ENCODE data around the gene EIF5. TPM values are rescaled to one million over a fixed set of nuclear protein-coding genes. Genes with fewer than 3 reads are reported as not detected.

Gene EIF5
- polyA plus RNA-seq, 4 donors = 99.2 to 257 (median 246) TPM

DNA sequence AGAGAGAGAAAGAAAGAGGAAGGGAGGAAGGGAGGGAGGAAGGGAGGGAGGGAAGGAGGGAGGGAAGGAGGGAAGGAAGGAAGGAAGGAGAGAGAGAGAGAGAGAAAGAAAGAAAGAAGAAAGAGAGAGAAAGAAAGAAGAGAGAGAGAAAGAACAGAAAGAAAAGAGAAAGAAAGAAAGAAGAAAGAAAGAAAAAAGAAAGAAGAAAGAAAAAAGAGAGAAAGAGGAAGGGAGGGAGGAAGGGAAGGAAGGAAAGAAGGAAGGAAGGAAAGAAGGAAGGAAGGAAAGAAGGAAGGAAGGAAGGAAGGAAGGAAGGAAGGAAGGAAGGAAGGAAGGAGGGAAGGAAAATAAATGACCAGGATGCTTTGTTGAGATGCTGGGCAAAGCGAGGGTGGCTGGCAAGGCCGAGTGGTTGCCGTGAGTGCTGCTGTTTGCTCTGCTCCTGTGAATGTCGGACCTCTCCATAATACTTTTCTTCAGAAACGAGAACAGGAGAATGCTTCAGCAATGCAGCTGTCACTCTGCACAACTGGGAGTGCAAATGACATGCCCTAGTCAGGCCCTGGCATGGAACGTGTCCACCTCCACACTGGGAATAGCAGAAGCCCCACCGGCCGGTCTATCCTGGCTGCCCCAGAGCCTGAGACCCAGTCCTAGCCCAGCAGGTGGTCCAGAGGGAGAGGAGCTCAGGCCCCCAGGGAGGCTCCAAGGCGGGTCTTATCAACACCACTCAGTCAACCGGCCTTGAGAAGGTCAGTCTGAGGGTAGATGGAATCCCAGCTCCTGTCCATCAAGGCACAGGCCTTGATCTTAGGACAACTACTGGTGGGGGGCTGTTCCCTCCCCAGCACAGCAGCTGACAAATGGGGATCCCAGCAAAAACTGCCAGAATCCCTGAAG is 25.1 kb upstream of the EIF5 start:
- DNase-seq (ENCODE audit: low read depth in 4 of 4, low spot score in 3 of 4) = no peak

DNA sequence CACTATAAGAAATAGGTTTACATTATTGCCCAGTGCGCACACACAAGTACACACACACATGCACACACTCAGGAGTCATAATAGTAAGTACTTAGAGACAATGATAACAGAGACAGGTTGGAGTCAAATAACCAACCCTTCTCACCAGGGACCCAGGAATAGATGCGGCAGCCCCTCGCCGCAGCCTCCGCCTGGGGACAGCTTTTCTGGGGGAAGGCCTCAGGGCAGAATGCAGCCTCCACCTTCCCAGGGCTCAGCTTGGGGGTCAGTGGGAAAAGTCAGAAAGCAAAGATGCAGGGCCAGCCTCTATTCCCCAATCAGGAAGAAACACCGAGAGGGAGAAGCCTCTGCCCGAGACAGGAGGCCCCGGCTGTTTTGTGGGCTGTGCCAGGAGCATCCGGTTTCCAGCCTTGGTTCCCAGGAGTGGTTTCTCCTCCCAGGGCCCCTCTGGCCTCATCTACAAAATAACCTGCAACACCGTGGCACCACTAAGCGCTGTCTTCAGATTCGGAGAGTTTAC is 23.4 kb upstream of the EIF5 start:
- no peak for DNase-seq (ENCODE audit: low read depth in 4 of 4, low spot score in 3 of 4)

DNA sequence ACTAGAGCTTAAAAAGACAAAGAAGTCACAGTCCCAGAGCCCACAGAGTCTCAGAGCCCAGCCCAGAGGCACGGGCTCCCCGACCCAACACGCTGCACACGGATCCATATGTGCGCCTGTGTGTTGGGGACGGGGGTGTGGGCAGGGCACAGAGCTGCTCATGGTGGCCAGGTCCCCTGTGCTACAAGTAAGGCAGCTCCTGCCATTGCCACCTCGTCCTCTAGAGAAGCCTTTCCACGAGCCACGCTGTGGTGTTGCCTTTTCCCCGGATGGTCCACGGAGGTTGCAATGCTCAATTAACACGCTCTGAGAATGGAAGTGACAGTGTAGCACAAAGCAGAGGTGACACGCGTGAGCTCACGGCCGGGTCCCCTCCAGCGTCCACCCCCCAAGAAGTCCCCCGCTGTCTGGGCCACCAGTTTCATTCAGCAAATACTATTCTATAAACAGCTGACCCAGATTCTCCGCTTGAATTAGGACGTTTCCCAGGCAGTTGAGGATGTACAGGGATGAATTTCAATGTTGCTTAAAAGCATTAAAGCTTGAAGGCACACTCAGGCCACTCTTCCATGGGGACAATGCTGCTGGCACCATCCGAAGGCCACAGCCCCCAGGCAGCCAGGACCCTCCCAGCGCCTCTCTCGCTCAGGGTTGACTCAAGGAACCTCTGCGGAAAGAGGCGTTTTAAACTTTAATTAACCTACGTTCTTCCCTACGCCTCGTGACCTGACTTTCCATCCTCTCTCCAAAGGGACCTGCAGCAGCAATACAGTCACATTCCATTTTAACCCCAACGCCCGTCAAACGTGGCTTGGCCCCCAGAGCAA is 22.7 kb upstream of the EIF5 start:
- DNase-seq (ENCODE audit: low read depth in 4 of 4, low spot score in 3 of 4) = no peak

DNA sequence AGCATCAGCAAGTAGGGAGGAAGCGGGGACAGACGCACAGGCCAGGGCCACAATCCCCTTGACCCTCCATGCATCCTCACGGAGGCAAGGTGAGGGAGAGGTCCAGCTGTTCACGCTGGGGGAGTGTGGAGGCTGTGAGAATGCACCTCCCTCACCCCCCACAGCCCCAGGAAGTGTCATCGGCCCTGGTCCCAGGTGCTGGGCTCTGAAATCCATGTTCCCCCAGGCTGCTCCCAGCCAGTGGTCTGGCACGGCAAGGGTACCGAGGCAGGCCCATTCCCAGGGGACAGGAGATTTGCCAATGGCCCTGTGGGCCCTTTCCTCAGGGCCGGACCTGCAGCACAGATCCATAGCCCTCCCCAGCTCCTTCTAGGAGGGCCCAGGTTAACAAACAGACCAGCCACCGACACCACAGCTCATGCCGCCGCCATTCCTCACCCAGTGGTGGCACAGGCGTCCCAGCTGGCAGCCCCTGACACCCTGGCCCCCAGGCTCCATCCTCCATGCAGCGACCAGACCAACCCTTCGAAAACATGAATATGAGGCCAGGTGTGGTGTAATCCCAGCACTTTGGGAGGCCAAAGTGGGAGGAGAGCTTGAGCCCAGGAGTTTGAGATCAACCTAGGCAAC is 21.9 kb upstream of the EIF5 start:
- DNase-seq (ENCODE audit: low read depth in 4 of 4, low spot score in 3 of 4) = no peak

DNA sequence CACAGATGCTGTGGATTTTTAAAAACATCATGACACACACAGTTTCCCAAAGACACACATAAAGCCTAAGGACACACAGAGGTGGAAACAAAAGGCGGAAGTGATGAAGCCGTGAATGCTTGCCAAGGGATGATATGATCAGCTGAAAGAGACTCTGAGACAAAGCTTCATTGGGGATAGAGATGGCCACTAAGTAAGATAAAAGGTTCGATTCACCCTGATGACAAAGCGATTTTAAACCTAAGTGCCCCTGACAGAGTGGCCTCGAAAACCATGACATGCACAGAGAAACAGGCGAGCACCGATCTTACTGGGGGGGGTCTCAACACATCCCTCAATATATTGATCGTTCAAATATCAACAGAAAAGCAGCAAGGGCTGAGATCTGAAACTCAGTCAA is 20.3 kb upstream of the EIF5 start:
- no peak for DNase-seq (ENCODE audit: low read depth in 4 of 4, low spot score in 3 of 4)

DNA sequence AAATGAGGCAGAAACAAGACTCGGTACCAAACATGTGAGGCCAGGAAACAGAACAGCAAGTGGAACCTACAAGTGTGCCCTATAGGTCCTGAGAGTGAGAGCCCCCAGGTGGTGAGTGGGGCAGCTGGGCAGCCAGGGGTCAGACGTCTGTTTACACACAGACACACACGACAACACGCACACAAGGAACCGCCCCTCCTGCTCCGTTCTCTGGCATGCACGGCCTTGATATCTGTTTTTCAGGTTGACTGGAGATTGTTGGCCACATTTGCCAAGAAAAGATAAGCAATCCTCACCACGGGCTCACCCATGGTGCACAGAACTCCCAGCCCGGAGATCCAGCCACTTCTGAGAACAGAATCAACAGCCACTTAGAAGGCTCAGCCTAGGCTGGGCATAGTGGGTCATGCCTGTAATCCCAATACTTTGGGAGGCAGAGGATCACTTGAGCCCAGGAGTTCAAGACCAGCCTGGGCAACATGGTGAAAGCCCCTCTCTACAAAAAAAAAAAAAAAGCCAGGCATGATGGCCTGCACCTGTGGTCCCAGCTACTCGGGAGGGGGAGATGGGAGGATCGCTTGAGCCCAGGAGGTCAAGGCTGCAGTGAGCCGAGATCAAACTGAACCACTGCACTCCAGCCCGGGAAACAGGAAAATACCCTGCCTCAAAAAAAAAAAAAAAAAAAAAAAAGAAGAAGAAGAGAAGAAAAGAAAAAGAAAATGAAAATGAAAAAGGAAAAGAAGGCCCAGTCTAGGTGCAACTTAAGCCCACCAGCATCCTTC is 19.4 kb upstream of the EIF5 start:
- DNase-seq (ENCODE audit: low read depth in 4 of 4, low spot score in 3 of 4) = no peak

DNA sequence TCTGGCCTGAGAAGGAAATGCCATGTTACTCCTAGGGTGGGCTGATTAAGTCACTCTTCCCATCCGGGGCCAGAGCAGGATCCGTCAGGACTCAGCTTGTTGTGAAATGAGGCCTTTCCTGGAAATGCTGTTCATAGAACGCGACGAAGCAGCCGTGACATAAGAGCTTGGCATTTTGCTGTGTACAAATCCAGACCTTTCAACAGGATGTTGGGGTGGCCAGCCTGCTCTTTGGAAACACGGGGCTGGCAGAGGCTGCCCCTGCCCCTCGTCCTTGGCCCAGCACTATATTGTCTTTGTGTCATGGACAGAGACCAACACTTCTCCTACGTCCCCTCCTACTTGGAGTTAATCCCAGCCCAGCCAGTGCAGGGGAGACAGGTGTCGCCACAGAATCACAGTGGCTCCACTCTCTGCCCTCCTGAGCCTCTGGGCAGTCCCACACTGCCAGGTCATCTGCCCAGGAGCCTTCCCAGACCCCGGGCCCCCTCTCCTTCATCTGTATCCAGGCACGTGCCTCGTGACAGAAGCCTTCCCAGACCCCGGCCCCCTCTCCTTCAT is 18.6 kb upstream of the EIF5 start:
- no peak for DNase-seq (ENCODE audit: low read depth in 4 of 4, low spot score in 3 of 4)

DNA sequence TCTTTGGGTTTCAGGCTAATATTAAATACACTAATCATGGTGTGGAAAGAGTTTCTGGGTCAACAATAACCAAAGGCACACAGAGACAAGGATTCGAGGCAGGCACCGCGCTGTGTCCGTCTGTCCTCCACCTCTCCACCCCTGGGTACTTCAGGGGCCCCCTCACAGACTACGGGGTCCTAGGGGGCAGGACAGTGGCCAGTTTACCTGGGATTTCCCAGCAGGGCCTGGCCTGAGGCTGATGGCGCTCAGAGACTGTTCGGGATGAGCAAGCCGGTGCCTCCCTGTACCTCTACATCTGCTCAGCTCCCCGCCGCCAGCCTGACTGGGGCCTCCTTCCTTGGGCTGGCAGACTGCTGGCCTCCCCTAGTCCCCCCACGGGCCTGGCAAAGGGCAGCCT is 18.1 kb upstream of the EIF5 start:
- no peak for DNase-seq (ENCODE audit: low read depth in 4 of 4, low spot score in 3 of 4)

DNA sequence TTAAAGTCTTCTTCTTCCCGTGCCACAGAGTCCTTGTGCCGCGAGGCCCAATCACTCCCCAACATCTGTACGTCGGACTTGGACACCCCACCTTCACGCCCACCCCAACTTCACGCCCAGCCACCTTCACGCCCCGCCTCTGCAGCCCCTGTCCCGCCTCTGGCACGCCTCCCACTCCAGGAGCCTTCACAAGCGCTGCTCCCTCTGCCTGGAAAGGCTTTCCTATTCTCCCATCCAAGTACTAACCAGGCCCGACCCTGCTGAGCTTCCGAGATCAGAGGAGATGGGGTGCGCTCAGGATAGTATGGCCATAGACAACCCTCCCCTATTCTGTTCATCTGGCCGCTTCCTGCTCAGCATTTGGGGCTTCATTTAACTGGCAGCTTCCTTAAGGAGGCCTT is 17.3 kb upstream of the EIF5 start:
- no peak for DNase-seq (ENCODE audit: low read depth in 4 of 4, low spot score in 3 of 4)

DNA sequence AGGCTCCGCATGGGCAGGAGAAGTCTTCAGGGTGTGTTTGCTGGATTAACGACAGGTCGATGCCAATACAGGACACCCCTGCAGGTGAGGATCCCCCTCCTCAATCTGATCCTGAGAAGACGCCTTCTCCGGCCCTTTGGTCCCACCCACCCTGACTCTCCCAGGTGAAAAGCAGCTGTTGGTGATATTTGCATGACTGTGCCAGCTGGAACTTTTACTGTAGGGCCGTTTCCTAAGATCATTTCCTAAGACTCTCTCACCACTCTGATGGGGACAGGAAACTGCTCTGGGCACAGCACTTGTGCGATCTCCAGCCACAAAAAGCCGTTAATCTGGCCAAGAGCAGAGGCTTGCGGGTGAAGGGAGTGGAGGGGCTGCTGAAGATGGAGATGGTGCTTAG is 16.8 kb upstream of the EIF5 start:
- DNase-seq (ENCODE audit: low read depth in 4 of 4, low spot score in 3 of 4) = no peak

DNA sequence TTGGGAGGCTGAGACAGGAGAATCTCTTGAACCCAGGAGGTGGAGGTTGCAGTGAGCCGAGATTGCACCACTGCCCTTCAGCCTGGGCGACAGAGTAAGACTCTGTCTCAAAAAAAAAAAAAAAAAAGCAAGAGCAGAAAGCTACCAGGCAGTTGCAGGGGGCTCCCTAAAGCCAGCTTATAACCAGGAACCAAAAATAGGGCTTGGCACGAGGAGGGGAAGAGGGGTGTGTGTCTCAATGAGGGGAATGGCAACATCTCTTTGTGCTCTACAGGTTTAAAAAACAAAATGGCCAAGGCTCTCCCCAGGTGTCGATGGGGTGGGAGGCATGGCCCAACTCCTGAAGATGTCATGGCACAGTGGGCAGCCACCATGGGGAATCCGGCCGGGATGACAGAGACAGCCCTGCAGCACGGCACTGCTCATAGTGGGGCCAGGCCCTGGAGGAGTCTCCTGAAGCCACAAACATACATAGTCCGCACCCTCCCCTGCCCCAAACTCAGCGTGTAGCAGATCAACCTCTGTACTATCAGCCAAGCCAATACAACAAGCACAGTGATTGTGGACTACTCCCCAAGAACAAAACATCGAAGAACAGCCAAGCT is 16.0 kb upstream of the EIF5 start:
- no peak for DNase-seq (ENCODE audit: low read depth in 4 of 4, low spot score in 3 of 4)

DNA sequence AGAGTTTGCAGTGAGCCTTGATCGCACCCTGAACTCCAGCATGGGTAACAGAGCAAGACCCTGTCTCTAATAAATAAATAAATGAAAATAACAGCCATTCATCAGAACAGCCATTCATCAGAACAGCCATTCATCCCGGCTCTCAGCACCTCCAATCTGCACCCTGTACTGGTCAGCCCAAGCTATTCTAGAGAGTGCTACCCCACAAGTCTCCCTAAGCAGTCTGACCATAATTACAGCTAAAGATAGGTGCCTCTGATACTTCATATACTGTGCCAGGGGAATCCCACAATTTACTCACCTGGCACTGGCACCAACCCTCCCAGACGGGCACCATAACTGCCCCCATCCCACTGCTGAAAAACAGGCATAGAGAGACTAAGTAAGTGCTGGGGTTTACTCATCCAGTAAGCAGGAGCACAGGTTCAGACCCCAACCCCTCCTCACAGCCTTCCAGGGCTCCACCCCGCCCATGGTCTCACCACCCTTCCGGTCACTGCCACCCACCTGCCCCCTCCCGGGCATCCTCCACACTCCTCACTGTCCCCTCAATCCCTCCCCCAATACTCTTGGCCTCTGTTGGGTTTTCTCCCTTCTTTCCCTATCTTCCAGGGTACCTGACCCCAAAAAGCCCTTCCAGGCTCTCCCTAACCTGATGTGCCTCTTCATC is 15.2 kb upstream of the EIF5 start:
- DNase-seq (ENCODE audit: low read depth in 4 of 4, low spot score in 3 of 4) = no peak

DNA sequence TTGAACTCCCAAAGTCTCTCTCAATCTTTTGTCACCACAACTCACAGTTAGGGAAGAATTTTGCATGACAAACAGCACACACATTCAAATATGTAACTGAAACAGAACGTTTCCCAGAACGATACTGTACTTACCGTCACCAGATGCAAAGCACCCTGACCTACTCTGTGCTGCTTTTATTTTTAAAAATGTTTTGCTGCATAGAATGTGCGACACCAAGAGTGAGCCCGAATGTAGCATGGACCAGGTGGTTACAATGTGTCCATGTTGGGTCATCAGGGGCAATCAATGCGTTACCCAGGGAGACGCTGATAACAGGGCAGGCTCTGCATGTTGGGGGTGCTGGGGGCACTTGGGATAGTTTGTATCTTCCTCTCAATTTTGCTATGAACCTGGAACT is 14.6 kb upstream of the EIF5 start:
- DNase-seq (ENCODE audit: low read depth in 4 of 4, low spot score in 3 of 4) = no peak

DNA sequence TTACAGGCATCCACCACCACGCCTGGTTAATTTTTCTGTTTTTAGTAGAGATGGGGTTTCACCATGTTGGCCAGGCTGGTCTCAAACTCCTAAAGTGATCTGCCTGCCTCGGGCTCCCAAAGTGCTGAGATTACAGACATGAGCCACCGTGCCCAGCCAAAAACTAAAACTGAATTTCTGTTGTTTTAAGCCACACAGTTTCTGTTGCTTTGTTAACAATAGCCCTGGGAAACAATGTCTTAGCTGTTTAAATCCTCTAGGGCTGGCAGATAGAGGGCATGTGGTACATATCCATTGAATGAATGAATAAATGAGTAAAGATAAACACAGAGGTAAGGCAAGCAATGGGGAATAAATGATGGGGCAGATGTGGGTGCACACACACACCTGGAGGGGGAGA is 8.0 kb upstream of the EIF5 start:
- no peak for DNase-seq (ENCODE audit: low read depth in 4 of 4, low spot score in 3 of 4)

DNA sequence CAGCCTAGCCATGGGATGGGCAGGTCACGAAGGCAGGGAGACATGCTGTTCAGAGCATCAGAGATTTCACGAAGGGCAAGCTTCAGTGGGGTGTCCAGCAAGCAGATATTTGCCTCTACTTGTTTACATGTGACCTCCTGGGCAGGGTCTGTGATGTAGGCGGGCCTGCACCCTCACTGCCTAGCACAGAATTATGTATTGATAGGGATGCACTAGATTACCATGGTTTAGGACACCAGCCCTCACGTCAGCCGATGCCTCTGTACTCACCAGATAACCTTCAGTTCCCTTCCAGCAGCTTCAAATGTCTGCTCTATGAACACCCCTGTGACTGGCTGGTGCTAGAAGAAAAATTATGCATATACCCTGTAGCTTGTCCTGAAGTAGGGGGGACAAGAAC is 5.1 kb upstream of the EIF5 start:
- DNase-seq (ENCODE audit: low read depth in 4 of 4, low spot score in 3 of 4) = no peak

DNA sequence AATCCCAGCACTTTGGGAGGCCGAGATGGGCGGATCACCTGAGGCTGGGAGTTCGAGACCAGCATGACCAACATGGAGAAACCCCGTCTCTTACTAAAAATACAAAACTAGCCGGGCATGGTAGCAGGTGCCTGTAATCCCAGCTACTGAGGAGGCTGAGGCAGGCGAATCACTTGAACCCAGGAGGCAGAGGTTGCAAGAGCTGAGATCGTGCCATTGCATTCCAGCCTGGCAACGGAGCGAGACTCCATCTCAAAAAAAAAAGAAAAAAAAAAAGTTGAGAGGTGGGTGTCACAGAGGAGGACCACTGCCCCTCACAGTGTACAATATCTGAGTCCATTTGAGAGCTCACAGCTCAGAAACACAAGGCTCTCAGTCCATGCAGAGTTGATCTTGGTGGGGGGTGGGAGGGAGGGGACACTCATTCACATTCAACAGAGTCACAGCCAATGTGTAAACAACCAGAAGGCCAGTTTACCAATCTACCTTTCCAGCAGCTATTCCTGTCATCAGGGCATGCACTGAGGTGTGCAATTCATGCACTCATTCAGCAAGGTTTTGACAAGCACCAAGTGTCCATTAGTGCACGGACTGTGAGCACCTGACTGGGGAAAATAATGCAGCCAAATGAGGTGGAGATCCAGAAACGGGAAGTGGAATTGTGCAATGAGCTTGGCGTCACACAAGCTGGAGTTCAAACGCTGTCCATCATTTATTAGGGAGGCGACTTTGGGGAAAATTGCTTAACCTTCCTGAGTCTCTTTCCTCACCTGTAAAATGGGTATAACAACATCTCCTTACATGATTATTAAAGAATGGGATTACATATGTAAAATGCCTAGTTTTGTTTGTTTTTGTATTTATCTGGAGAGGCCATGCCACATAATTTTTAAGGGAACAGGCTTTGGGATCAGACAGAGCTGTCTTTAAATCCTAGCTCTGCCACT is 4.4 kb upstream of the EIF5 start:
- peak in 2 of 4 donors; percentile 14 to 22 for DNase-seq (ENCODE audit: low read depth in 4 of 4, low spot score in 3 of 4)

DNA sequence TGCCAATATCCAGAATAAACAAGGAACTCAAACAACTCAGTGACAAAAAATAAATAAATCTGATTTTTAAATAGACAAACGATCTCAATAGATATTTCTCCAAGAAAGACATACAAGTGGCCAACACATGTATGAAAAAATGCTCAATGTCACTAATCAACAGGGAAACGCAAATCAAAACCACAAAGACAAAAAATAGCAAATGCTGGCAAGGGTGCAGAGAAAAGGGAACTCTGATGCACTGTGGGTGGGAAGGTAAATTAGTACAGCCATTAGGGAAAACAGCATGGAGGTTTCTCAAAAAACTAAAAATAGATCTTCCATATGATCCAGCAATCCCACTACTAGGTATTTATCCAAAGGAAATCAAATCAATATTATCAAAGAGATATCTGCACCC is 3.5 kb upstream of the EIF5 start:
- DNase-seq (ENCODE audit: low read depth in 4 of 4, low spot score in 3 of 4) = no peak

All from left renal pelvis (tissue), 4 donors.